Right ventricle myocardium inferior (tissue), 1 donor: ENCODE measurements around the gene MMEL1. TPM values are rescaled to one million over a fixed set of nuclear protein-coding genes. Genes with fewer than 3 reads are reported as not detected.

Source experiments
- ATAC-seq: fragments of 200-7000 bp; cut with Tn5 transposase; one replicate; pipeline ENCODE4 v1.9.1; 2020; ENCODE audit warnings: mild to moderate bottlenecking, moderate library complexity
- DNase-seq: peaks from one replicate; pipeline ENCODE4 v3.0.0; 2021; ENCODE audit errors: missing footprints
- intact Hi-C: fragments of 100-400 bp; cut with DNase I; formaldehyde crosslinking; loops from one replicate; pipeline ENCODE4 v1.11.0; 2022
- total RNA-seq: library from RNA; stranded (reverse); fragmentation: NEBNext Ultra II Directional; extraction: Animal tissue kit (Norgen Biotek cat#: 25700); gene quantifications from one replicate; pipeline ENCODE4 v1.2.1, GENCODE V29; 2021
- donor health status: DM: no; HTN: yes; CAD: no; lungs with severe emphysema.

The MMEL1 gene
- total RNA-seq, 1 donor from 2014 or later = 0.35 TPM

GRCh38 chr1:2610036-2610959 lies 22.5 kb downstream of the MMEL1 start:
- no peak for ATAC-seq
- intact Hi-C loops = no loop called here
- DNase-seq = peak; percentile 51

GRCh38 chr1:2609319-2610035 lies 23.3 kb downstream of the MMEL1 start:
- no peak for ATAC-seq
- intact Hi-C loops = no loop called here
- DNase-seq = no peak

- intact Hi-C loops = no loop called here
- ATAC-seq (peak; percentile 56), DNase-seq (peak; percentile 60)
These were observed 25.1 kb downstream of the MMEL1 start for GRCh38 chr1:2607641-2608091.

GRCh38 chr1:2606881-2607621 lies 25.8 kb downstream of the MMEL1 start:
- peak; percentile 63 for DNase-seq

GRCh38 chr1:2606396-2606880 lies 26.4 kb downstream of the MMEL1 start:
- no peak for DNase-seq
- ATAC-seq = no peak
- intact Hi-C loops = no loop called here

More at GRCh38 chr1:2606881-2607621, 25.8 kb downstream of the MMEL1 start:
- intact Hi-C loops = no loop called here
- ATAC-seq = no peak

GRCh38 chr1:2605509-2606395 lies 27.1 kb downstream of the MMEL1 start:
- intact Hi-C loops = no loop called here
- peak; percentile 26 for DNase-seq
- ATAC-seq = no peak

GRCh38 chr1:2604844-2605508 lies 27.8 kb downstream of the MMEL1 start:
- no peak for DNase-seq

GRCh38 chr1:2604156-2604843 lies 28.5 kb downstream of the MMEL1 start:
- intact Hi-C loops = no loop called here
- ATAC-seq (no peak), DNase-seq (no peak)

More at GRCh38 chr1:2604844-2605508, 27.8 kb downstream of the MMEL1 start:
- intact Hi-C loops = no loop called here
- ATAC-seq = no peak

GRCh38 chr1:2603521-2604155 lies 29.2 kb downstream of the MMEL1 start:
- DNase-seq = no peak

GRCh38 chr1:2602866-2603520 lies 29.8 kb downstream of the MMEL1 start:
- intact Hi-C loops = no loop called here
- no peak for ATAC-seq

More at GRCh38 chr1:2603521-2604155, 29.2 kb downstream of the MMEL1 start:
- no peak for ATAC-seq
- intact Hi-C loops = no loop called here

GRCh38 chr1:2602311-2602835 lies 30.4 kb downstream of the MMEL1 start:
- no peak for DNase-seq
- intact Hi-C loops = no loop called here
- ATAC-seq = no peak

More at GRCh38 chr1:2602866-2603520, 29.8 kb downstream of the MMEL1 start:
- DNase-seq = no peak

- intact Hi-C loops = no loop called here
- ATAC-seq (no peak), DNase-seq (no peak)
These were observed 31.0 kb downstream of the MMEL1 start for GRCh38 chr1:2601721-2602303.

GRCh38 chr1:2598329-2598931 lies 34.4 kb downstream of the MMEL1 start:
- no peak for DNase-seq
- intact Hi-C loops = no loop called here
- no peak for ATAC-seq

GRCh38 chr1:2597441-2598328 lies 35.1 kb downstream of the MMEL1 start:
- ATAC-seq (no peak), DNase-seq (peak; percentile 37)
- intact Hi-C loops = no loop called here
